Measurements from ENCODE around the gene EIF3F. TPM values are rescaled to one million over a fixed set of nuclear protein-coding genes. Genes with fewer than 3 reads are reported as not detected.

EIF3F gene
- total and polyA plus RNA-seq, 10 of the 15 experiments (the other 5 are each of a cell fraction or from before 2014, with no cell fraction given): 81.3 to 461 (median 213) TPM

DNA sequence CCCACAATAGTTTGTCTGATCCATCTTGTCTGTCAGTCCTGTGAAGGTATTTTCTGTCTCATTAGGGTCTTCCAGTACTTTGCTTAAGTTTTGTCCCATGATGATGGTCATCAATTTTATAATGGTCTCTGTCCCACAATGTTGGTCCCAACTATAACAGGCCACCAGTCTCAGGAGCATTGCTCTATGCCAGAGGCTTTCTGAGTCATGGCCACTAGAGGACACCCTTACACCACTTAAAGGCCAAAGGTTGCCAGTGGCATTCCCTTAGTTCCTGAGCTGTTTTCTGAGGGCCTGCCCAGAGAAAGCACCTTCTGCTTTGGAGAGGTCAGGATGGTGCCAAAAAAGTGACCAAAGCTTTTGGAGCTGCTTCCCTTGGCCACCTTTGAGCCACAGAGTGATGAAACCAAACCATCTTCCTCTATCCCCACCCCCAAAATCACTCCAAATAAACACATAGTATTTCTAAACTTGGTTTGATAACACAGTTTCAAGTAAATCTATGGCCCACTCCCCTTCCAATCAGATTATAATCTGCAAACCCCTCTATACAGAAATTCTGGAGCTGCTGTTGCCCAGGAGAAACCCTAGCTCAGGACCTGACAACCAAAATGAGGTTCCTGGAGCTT, 19.3 kb downstream of the EIF3F start:
- Histone ChIP-seq H3K9me3 (replicated peaks; ENCODE audit: control insufficient read depth, insufficient read depth, low read length) (no peaks in the 10 kb centered on the region), H3K79me2 (ENCODE audit: control insufficient read depth, insufficient read depth, low read length) (no peaks in the 10 kb centered on the region), H3K4me1 (ENCODE audit: control insufficient read depth, insufficient read depth, low read length) (no peaks in the 10 kb centered on the region), H3K4me2 (ENCODE audit: control insufficient read depth, insufficient read depth) (no peak overlapping the region), H2AFZ (ENCODE audit: control insufficient read depth, low read depth, low read length) (no peak overlapping the region), H3K4me3 (no peak overlapping the region), H4K20me1 (ENCODE audit: control insufficient read depth, insufficient read depth) (no peaks in the 10 kb centered on the region), H3K36me3 (ENCODE audit: control insufficient read depth in 2 of 2, insufficient read depth in 2 of 2, low read length in 1 of 2) (no peaks in the 10 kb centered on the region), H3K27me3 (replicated peaks in 1 of 2; ENCODE audit: control insufficient read depth in 2 of 2, insufficient read depth in 2 of 2, low read length in 1 of 2) (no peaks in the 10 kb centered on the region), H3K27ac (ENCODE audit: control insufficient read depth, insufficient read depth) (no peak overlapping the region), H3K9ac (ENCODE audit: control insufficient read depth, insufficient read depth, low read length) (no peak overlapping the region)
- in situ Hi-C loops (cut with MboI): loop anchor here (5.0 kb wide), 1 partner anchor 91 kb away; no protein-coding TSS in a partner anchor
- ChIA-PET RAD21 (ENCODE audit: unreplicated experiment) (interaction anchor here (1.0 to 3.5 kb wide), 13 partner anchors 10 to 569 kb away, joined by 3 to 56 read pairs (median 4); partner anchors contain the start of gene EIF3F), CTCF (interaction anchor here (0.6 to 6.7 kb wide), 27 partner anchors 9 to 1171 kb away, joined by 3 to 94 read pairs (median 4); partner anchors contain the start of genes EIF3F and LMO1), POLR2A (no interaction called here), SMC1A (ENCODE audit: uncharacterized antibody, unreplicated experiment) (interaction anchor here (0.7 to 2.6 kb wide), 14 partner anchors 11 to 202 kb away, joined by 3 to 30 read pairs (median 4); partner anchors contain the start of gene EIF3F)
- BruUV-seq (replicated peaks): no TSS peak
- ATAC-seq (peak; percentile 95), FAIRE-seq (peak; percentile 88), DNase-seq (ENCODE audit: low read depth, low spot score) (peak; percentile 7)
- intact Hi-C loops (cut with micrococcal nuclease; ENCODE audit: unreplicated experiment): loop anchor here (1.0 kb wide), 1 partner anchor 86 kb away; no protein-coding TSS in a partner anchor
- TF ChIP-seq NR2C2 (IDR thresholded peaks at IDR 0.05; ENCODE audit: borderline replicate concordance, control insufficient read depth, insufficient read length, low read depth) (no peak), RAD21 (IDR thresholded peaks at IDR 0.05; ENCODE audit: insufficient read depth, low read depth, low read length) (peak; percentile 94), SMC3 (IDR thresholded peaks at IDR 0.05; ENCODE audit: borderline replicate concordance, low read length) (peak; percentile 71), YY1 (IDR thresholded peaks at IDR 0.05; ENCODE audit: low read depth, low read length) (0 out of 2 replicates have a peak, but pooled peaks have one; percentile 27)
- TF ChIP-seq, protein P1, sequence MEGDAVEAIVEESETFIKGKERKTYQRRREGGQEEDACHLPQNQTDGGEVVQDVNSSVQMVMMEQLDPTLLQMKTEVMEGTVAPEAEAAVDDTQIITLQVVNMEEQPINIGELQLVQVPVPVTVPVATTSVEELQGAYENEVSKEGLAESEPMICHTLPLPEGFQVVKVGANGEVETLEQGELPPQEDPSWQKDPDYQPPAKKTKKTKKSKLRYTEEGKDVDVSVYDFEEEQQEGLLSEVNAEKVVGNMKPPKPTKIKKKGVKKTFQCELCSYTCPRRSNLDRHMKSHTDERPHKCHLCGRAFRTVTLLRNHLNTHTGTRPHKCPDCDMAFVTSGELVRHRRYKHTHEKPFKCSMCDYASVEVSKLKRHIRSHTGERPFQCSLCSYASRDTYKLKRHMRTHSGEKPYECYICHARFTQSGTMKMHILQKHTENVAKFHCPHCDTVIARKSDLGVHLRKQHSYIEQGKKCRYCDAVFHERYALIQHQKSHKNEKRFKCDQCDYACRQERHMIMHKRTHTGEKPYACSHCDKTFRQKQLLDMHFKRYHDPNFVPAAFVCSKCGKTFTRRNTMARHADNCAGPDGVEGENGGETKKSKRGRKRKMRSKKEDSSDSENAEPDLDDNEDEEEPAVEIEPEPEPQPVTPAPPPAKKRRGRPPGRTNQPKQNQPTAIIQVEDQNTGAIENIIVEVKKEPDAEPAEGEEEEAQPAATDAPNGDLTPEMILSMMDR (IDR thresholded peaks at IDR 0.05 in 2 of 3, conservative IDR thresholded peaks at IDR 0.05 in 1 of 3; ENCODE audit: control insufficient read depth in 2 of 3, extremely low read depth in 1 of 3, insufficient read depth in 1 of 3, low read depth in 3 of 3, low read length in 3 of 3): peak; percentile 91 to 92 (median 91)
- TF ChIP-seq, protein P2, sequence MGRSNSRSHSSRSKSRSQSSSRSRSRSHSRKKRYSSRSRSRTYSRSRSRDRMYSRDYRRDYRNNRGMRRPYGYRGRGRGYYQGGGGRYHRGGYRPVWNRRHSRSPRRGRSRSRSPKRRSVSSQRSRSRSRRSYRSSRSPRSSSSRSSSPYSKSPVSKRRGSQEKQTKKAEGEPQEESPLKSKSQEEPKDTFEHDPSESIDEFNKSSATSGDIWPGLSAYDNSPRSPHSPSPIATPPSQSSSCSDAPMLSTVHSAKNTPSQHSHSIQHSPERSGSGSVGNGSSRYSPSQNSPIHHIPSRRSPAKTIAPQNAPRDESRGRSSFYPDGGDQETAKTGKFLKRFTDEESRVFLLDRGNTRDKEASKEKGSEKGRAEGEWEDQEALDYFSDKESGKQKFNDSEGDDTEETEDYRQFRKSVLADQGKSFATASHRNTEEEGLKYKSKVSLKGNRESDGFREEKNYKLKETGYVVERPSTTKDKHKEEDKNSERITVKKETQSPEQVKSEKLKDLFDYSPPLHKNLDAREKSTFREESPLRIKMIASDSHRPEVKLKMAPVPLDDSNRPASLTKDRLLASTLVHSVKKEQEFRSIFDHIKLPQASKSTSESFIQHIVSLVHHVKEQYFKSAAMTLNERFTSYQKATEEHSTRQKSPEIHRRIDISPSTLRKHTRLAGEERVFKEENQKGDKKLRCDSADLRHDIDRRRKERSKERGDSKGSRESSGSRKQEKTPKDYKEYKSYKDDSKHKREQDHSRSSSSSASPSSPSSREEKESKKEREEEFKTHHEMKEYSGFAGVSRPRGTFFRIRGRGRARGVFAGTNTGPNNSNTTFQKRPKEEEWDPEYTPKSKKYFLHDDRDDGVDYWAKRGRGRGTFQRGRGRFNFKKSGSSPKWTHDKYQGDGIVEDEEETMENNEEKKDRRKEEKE (IDR thresholded peaks at IDR 0.05): no peak
- TF ChIP-seq, protein P3, sequence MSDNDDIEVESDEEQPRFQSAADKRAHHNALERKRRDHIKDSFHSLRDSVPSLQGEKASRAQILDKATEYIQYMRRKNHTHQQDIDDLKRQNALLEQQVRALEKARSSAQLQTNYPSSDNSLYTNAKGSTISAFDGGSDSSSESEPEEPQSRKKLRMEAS (IDR thresholded peaks at IDR 0.05; ENCODE audit: low read depth, low read length): no peak
